ENCODE measurements around the gene GRK1.

GRK1 gene

DNA sequence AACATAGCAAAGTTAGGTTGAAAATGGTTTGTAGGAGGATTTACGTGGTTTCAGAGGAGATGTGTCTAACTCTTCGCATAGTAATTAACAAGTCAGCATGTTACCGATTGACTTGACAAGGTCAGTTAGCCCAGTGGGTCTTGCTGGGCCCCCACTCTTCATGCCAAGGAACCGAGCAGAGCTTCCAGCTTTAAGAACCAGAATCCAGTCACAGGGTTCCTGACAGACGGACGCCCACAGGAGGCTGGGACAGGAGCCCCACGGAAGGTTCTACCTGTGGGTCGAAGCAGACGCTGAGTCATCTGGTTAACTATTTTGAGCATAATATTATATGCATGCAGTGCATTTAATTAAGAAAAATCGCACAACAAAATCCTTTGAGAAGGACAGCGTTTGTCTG, 95.5 kb downstream of the GRK1 start:
- no peak for DNase-seq

- DNase-seq: no peak
Observed at GRCh38 chr13:113763254-113763653, 96.2 kb downstream of the GRK1 start.

- no peak for DNase-seq
Observed at GRCh38 chr13:113763961-113764792, 97.2 kb downstream of the GRK1 start.

- no peak for DNase-seq
Observed at GRCh38 chr13:113764793-113765563, 98.0 kb downstream of the GRK1 start.

GRCh38 chr13:113765564-113765910, 98.5 kb downstream of the GRK1 start:
- peak; percentile 39 for DNase-seq

- no peak for DNase-seq
Observed at GRCh38 chr13:113766035-113766800, 99.2 kb downstream of the GRK1 start.

DNA sequence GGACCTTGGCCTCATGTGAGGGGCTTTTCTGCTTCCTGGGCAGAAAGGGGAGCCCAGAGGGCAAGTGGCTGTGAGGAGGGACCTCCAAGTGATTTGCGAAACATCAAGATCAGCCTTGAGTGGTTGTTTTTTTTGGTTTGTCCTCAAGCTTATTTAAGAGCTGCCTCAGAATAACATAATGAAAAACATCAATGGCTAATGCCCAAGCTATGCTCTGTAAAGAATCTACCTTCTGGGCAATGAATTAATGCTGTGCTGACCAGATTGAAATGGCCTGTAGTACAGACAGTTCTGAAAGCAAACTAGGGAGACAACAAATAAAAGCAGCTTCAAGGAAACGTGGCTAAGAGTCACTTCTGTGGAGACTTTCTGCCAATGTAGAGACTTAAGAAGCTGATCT, 100.3 kb downstream of the GRK1 start:
- DNase-seq: no peak

- no peak for DNase-seq
Observed at GRCh38 chr13:113768018-113768905, 101.2 kb downstream of the GRK1 start.

DNA sequence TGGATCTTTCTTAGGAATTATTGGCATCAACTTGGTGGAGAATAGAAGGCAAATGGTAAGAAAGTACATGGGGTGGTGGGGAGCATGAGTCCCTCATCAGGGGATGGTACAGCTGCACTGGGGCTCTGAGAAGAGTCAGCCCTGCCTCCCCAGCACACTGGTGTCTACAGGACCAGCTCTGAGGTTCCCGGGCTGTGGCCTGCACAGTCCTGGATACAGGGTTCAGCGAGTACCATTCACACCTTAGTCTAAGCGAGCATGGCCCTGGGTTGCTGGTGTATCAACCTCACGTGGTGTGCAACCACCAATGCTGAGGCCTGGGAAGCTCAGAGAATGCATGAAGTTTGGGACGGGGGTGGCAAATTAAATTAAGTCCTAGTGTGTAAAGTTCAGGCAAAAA, 102.1 kb downstream of the GRK1 start:
- no peak for DNase-seq

GRCh38 chr13:113769881-113770280, 102.9 kb downstream of the GRK1 start:
- DNase-seq: no peak

DNA sequence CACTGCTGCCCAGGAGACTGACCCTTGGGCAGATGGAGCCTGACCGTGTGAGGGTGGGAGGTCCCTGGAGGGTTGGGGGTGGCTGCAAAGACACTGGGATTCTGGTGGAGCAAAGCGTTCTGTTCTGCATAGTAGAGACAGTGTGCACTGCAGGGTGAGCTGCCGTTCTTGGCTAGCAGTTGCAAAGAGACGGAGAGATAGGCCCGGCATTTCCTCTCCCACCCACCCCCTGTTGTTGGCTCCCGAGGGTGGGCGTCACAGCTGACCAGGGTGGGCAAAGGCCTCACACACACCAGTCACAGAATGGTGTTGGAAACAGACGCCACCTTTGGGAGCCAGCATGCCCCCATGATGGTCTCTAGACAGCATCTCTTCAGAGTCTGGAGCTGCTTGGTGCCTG, 103.4 kb downstream of the GRK1 start:
- no peak for DNase-seq

GRCh38 chr13:113770937-113771336, 103.9 kb downstream of the GRK1 start:
- DNase-seq: peak; percentile 18

- DNase-seq: peak; percentile 46
Observed at GRCh38 chr13:113771709-113772331, 104.8 kb downstream of the GRK1 start.

GRCh38 chr13:113774177-113775107, 107.4 kb downstream of the GRK1 start:
- DNase-seq: peak; percentile 40

DNA sequence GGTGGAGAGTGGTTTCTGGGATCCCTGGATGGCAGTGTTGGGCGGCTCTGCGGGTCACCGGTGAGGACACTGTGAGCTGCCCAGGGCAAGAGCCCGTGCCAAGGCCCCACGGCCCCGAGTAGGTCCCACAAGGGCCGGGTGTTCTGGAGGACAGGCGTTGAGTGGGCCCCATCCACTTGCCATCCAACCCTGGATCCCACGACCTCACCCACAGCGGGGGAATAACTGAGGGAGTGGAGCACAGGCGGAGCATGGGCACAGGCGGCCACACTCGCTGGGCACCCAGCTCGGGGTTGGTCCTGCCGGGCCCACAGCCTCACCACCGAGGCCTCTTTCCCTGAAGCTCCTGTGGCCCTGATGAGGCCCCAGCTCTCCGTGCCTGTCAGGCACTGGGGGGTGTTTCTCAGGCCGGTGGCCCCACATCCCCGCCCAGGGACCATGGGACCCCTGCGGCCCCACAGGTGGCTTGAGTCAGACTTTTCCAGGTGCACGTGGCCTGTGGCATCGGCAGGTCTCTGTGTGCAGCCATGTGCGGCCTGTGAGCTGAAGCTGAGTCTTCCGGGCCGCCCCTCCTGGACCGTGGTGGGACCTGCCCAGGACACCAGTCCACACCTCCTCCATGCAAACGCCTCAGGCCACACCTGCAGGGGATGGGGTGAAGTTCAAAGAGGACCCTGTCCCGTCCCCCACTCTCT, 108.6 kb downstream of the GRK1 start:
- DNase-seq: no peak

DNA sequence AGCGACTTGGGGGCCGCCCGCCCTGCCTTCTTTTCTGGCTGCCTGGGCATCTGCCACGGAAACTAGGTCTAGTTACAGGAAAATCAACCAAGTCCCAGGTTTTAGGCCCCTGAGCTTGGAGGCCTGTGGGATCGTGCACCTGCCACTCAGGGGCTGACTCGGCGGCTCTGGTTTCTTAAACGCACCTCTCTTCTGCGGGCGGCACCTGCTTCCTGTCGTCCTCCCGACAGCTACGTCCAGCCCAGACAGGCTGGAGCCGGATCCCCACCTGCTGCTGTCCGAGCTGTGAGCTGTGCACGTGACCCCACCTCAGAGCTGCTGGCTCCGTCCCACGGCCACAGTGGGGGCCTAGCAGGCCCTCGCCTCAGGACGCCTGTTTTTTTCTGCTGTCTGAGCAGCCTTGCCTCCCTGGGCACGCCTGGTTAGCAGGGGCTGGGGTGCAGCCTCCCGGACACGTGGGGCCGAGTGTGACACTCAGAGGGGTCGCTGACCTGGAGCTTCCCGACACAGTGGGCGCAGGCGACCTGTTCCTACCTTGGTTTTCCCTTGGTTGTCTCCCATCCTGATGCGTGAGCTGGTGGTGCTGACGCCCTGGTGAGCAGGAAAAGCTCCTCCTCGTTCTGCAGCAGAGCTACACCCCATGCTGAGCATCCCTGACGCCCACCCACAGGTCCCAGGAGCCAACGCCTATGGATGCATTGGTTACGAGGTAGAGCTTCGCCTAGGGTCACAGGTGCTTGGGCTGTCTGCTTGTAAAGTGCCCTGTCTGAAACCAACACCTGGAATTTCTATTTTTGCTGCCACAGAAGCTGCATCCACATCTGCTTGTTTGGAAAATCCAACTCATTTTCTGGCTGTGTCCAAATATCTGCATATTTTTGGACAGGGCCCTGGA, 109.5 kb downstream of the GRK1 start:
- DNase-seq: no peak

DNA sequence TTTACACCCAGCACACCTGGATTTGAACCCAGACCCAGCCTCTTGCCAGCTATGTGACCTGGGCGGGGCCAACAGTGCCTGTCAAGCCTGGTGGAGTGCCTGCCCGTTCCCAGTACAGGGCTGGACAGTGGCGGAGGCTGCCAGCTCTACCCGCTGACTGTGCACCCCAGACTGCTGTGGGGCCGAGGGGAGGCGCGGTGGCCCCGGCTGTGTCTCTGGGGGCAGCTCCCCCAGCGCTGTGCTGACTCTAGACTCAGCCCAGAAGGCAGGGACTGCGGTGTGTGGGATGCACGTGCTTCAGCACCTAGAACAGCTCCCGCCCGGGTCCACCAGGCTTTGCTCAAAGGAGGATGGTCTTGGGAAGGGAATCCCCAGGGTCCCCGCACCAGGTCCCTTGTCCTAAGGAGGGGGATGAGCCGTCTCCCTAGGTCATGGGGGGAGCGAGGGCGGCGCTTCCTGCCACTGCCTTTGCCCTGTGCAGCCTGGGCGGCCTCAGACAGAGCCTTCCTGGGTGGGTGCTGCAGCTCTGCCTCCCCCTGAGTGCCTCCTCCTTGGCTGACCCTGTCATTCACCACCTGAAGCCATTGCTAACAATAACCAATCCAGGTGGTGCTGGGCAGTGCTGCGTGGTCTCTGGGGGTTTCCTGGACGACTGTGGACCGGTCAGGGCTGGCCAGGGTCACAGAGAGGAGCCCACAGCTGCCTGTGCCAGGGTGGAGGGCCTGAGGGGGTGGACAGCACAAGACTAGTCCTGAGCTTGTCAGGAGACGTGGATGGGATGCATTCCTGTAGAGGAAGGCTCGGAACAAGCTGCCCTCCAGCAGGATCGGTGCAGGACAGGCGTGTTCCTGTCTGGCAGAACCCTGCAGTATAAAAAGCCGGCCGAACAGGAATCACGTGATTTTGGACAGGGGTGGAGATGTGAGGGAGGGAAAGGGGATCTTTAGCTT, 110.6 kb downstream of the GRK1 start:
- peak; percentile 33 for DNase-seq

DNA sequence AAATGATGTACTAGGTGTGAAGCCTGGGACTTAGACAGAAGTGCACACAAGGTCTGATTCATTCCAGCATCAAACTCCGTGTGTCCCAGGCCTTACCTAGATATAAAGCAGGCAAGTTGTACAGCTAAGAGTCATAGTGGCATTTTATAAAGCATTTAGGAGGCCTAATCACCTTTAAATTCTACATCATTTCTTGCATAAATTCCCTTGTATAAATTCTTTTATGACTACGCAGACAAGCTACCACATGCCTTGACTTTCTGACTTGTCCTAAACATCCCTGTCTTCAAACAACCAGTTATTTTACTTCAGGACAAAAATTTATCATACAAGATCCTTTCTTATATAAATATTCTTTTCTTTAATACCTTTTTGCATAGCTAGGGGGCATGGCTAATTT, 114.6 kb downstream of the GRK1 start:
- no peak for DNase-seq

All from fibroblast of skin of back (primary cell).